HEK293T (cell line): ENCODE data around the gene CRCP.
"Not testable (repeated sequence)": the region's sequence is repeated elsewhere in the genome, so short reads cannot be mapped to it uniquely, and the experiment has no call there.

Source experiments
- CTCF ChIA-PET: fragments of 350-600 bp; formaldehyde crosslinking; extraction: SDS; loops from one replicate; lab custom pipeline; 2021; ENCODE audit warnings: antibody characterized with exemption, inconsistent platforms; lab: Yijun Ruan, JAX
- POLR2A ChIA-PET: fragments of 350-600 bp; formaldehyde crosslinking; extraction: SDS; loops from one replicate; lab custom pipeline; 2020; ENCODE audit warnings: antibody characterized with exemption, inconsistent platforms; lab: Yijun Ruan, JAX
- DNase-seq: peaks from one replicate; pipeline ENCODE4 v3.0.0; 2012; ENCODE audit warnings: mixed read lengths; ENCODE audit errors: extremely low spot score
- ARNT ChIP-seq: fragments of 450-650 bp; IDR thresholded peaks from 2 replicates; pipeline ENCODE4 v1.6.1; 2017; ENCODE audit warnings: mild to moderate bottlenecking
- BHLHE40 ChIP-seq: fragments of 450-650 bp; IDR thresholded peaks from 2 replicates; pipeline ENCODE4 v1.6.1; 2016; ENCODE audit warnings: mild to moderate bottlenecking, moderate library complexity, borderline replicate concordance
- CTBP1 ChIP-seq: fragments of 450-650 bp; IDR thresholded peaks from 2 replicates; pipeline ENCODE4 v1.6.1; 2016; ENCODE audit warnings: borderline replicate concordance
- ELF4 ChIP-seq: fragments of 450-650 bp; IDR thresholded peaks from 2 replicates; pipeline ENCODE4 v1.6.1; 2017; ENCODE audit warnings: antibody characterized with exemption
- FOXA1 ChIP-seq: fragments of 450-650 bp; IDR thresholded peaks from 2 replicates; pipeline ENCODE4 v1.6.1; 2016; ENCODE audit warnings: mild to moderate bottlenecking
- FOXK2 ChIP-seq: fragments of 450-650 bp; IDR thresholded peaks from 2 replicates; pipeline ENCODE4 v1.6.1; 2016; ENCODE audit warnings: mild to moderate bottlenecking
- FOXM1 ChIP-seq: fragments of 450-650 bp; IDR thresholded peaks from 2 replicates; pipeline ENCODE4 v1.6.1; 2017; ENCODE audit warnings: mild to moderate bottlenecking, borderline replicate concordance
- HDGF ChIP-seq: fragments of 450-650 bp; IDR thresholded peaks from 2 replicates; pipeline ENCODE4 v1.6.1; 2017; ENCODE audit warnings: antibody characterized with exemption, borderline replicate concordance
- L3MBTL2 ChIP-seq: fragments of 450-650 bp; conservative IDR thresholded peaks from 2 replicates; pipeline ENCODE4 v1.6.1; 2016; ENCODE audit warnings: mild to moderate bottlenecking
- LEF1 ChIP-seq: fragments of 450-650 bp; IDR thresholded peaks from 2 replicates; pipeline ENCODE4 v1.6.1; 2017; ENCODE audit warnings: mild to moderate bottlenecking, borderline replicate concordance
- NFRKB ChIP-seq: fragments of 450-650 bp; IDR thresholded peaks from 2 replicates; pipeline ENCODE4 v1.6.1; 2016; ENCODE audit warnings: mild to moderate bottlenecking, moderate library complexity
- PKNOX1 ChIP-seq: fragments of 450-650 bp; IDR thresholded peaks from 2 replicates; pipeline ENCODE4 v1.6.1; 2016
- SP1 ChIP-seq: fragments of 450-650 bp; IDR thresholded peaks from 2 replicates; pipeline ENCODE4 v1.6.1; 2017
- SUZ12 ChIP-seq: fragments of 450-650 bp; IDR thresholded peaks from 2 replicates; pipeline ENCODE4 v1.6.1; 2016; ENCODE audit warnings: mild to moderate bottlenecking
- TARDBP ChIP-seq: fragments of 450-650 bp; IDR thresholded peaks from 2 replicates; pipeline ENCODE4 v1.6.1; 2016
- ZNF384 ChIP-seq: fragments of 450-650 bp; IDR thresholded peaks from 2 replicates; pipeline ENCODE4 v1.6.1; 2016

The CRCP gene

GRCh38 chr7:66105263-66105748 is 9.3 kb upstream of the CRCP start:
- ChIA-PET CTCF (no interaction called here), POLR2A (no interaction called here)
- TF ChIP-seq CTBP1 (no peak), PKNOX1 (no peak), LEF1 (no peak), FOXK2 (no peak), BHLHE40 (no peak), SP1 (no peak), ARNT (no peak), SUZ12 (no peak), ZNF384 (no peak), ELF4 (no peak), NFRKB (no peak), HDGF (no peak)
- DNase-seq: no peak

GRCh38 chr7:66108410-66108809 is 6.2 kb upstream of the CRCP start:
- POLR2A ChIA-PET, DNase-seq: not testable (repeated sequence)
- CTCF ChIA-PET: interaction anchor here (0.7 kb wide), 1 partner anchor 40 kb away, joined by 3 read pairs; no protein-coding TSS in a partner anchor

DNA sequence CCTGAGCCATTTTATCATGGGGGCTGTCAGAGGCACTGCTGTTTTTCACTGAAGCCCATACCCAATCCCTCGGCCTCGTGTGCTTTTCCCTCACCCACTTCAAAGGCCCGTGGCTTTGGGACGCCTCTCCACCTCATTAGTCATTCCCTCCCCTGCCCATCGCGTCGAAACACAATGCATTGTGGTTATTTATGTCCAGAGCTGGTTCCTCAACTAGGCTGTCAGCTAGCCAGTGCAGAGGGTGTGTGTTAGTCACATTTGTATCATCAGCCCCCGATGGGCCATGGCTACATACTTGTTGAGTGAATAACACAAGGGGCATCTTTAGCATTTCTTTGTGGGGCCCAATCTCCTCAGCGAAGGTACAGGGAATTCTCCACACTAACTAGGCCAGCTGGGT is 3.8 kb upstream of the CRCP start:
- TF ChIP-seq SP1 (no peak), ARNT (no peak), TARDBP (no peak), L3MBTL2 (no peak), FOXM1 (no peak), CTBP1 (no peak), NFRKB (no peak), LEF1 (no peak), HDGF (no peak), ELF4 (no peak), FOXA1 (no peak), PKNOX1 (no peak), ZNF384 (no peak), SUZ12 (no peak), FOXK2 (no peak), BHLHE40 (no peak)
- ChIA-PET POLR2A (no interaction called here), CTCF (no interaction called here)
- DNase-seq: no peak

- CTCF ChIA-PET, DNase-seq, POLR2A ChIA-PET: not testable (repeated sequence)
Measured at GRCh38 chr7:66116680-66117420, 2.2 kb downstream of the CRCP start.

DNA sequence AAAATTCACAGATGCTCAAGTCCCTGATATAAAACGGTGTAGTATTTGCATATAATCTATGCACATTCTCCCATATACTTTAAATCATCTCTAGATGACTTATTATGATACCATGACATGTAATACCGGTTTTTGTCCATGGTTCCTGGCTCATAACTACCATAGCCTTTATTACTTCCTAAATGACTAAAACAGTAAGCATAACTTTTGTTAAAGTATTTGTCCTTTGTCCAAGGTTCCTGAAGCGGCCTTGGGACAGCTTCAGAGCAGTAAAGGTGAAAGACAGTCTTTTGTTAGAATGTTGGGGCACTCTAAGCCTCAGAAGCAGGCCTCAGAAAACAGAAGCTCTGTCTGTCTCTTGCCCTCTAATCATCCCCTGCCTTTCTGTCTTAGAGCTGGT is 4.0 kb downstream of the CRCP start:
- ChIA-PET CTCF (no interaction called here), POLR2A (no interaction called here)
- no peak for DNase-seq
- TF ChIP-seq FOXA1 (no peak), TARDBP (no peak), LEF1 (no peak)

GRCh38 chr7:66119245-66119850 is 4.7 kb downstream of the CRCP start:
- no peak for DNase-seq
- ChIA-PET CTCF (no interaction called here), POLR2A (no interaction called here)
- TF ChIP-seq PKNOX1 (no peak), TARDBP (no peak), ELF4 (no peak), SP1 (no peak), FOXA1 (no peak), FOXK2 (no peak), LEF1 (no peak), ZNF384 (no peak), HDGF (no peak), ARNT (no peak), BHLHE40 (no peak)

GRCh38 chr7:66123175-66123528 is 8.5 kb downstream of the CRCP start:
- CTCF ChIA-PET: no interaction called here
- POLR2A ChIA-PET: interaction anchor here (3.1 kb wide), 1 partner anchor 9 kb away, joined by 21 read pairs; the partner anchor contains the start of gene CRCP
- TF ChIP-seq LEF1: no peak
- TF ChIP-seq ELF4: no peak
- TF ChIP-seq BHLHE40: no peak
- no peak for TF ChIP-seq SP1
- no peak for DNase-seq

- DNase-seq, CTCF ChIA-PET: not testable (repeated sequence)
- POLR2A ChIA-PET: interaction anchor here (3.1 kb wide), 1 partner anchor 10 kb away, joined by 21 read pairs; the partner anchor contains the start of gene CRCP
Measured at GRCh38 chr7:66124569-66124861, 9.9 kb downstream of the CRCP start.
